ENCODE results near the gene MPG.

DNA sequence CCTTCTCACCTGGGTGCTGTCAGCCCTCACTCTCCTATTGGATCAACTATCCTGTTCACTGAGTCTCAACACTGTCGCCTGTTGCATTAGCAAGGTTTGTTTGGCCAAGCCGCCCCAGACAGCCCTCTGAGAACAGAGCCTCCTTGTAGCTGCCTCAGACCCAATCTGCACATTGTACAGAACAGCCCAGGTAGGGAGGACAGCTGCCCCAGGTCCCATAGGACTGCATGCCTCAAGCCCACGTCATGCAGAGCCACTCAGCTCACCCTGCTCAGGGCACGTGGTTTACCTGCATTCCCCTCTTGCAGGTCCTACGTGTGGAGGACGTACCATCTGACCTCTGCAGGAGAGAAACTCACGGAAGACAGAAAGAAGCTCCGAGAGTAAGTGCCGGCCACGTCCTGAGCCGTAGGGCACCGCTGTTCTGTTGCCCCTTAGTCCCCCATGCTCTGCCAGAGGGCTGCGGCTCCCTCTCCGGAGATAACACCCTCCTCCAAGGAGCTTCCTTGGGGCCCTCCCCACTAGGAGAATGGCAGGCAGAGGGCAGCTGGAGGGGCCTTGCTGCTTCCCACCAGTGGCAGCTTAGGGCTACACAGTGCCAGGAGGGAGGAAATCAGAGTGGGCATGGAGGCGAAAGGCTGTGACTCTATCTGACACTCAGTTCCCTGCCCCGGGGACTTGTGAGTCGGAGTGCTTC lies 21.6 kb upstream of the MPG start:
- TF ChIP-seq CTCF (IDR thresholded peaks at IDR 0.05): no peak
- TF ChIP-seq, protein P1, sequence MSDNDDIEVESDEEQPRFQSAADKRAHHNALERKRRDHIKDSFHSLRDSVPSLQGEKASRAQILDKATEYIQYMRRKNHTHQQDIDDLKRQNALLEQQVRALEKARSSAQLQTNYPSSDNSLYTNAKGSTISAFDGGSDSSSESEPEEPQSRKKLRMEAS (IDR thresholded peaks at IDR 0.05): no peak
- TF ChIP-seq, protein P2, sequence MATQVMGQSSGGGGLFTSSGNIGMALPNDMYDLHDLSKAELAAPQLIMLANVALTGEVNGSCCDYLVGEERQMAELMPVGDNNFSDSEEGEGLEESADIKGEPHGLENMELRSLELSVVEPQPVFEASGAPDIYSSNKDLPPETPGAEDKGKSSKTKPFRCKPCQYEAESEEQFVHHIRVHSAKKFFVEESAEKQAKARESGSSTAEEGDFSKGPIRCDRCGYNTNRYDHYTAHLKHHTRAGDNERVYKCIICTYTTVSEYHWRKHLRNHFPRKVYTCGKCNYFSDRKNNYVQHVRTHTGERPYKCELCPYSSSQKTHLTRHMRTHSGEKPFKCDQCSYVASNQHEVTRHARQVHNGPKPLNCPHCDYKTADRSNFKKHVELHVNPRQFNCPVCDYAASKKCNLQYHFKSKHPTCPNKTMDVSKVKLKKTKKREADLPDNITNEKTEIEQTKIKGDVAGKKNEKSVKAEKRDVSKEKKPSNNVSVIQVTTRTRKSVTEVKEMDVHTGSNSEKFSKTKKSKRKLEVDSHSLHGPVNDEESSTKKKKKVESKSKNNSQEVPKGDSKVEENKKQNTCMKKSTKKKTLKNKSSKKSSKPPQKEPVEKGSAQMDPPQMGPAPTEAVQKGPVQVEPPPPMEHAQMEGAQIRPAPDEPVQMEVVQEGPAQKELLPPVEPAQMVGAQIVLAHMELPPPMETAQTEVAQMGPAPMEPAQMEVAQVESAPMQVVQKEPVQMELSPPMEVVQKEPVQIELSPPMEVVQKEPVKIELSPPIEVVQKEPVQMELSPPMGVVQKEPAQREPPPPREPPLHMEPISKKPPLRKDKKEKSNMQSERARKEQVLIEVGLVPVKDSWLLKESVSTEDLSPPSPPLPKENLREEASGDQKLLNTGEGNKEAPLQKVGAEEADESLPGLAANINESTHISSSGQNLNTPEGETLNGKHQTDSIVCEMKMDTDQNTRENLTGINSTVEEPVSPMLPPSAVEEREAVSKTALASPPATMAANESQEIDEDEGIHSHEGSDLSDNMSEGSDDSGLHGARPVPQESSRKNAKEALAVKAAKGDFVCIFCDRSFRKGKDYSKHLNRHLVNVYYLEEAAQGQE (IDR thresholded peaks at IDR 0.05): no peak
- no peak for TF ChIP-seq NR3C1 (IDR thresholded peaks at IDR 0.05)
- TF ChIP-seq CBX8 (IDR thresholded peaks at IDR 0.05): no peak
- no peak for TF ChIP-seq POLR2A (IDR thresholded peaks at IDR 0.05; ENCODE audit: low read length)
- TF ChIP-seq, protein P3, sequence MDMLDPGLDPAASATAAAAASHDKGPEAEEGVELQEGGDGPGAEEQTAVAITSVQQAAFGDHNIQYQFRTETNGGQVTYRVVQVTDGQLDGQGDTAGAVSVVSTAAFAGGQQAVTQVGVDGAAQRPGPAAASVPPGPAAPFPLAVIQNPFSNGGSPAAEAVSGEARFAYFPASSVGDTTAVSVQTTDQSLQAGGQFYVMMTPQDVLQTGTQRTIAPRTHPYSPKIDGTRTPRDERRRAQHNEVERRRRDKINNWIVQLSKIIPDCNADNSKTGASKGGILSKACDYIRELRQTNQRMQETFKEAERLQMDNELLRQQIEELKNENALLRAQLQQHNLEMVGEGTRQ (IDR thresholded peaks at IDR 0.05): no peak
- no peak for TF ChIP-seq ESRRA (IDR thresholded peaks at IDR 0.05; ENCODE audit: borderline replicate concordance, low read length)
- TF ChIP-seq HDAC2 (IDR thresholded peaks at IDR 0.05): no peak
